Naive thymus-derived CD4-positive, alpha-beta T cell (primary cell): ENCODE measurements around the gene NOTO. TPM values are rescaled to one million over a fixed set of nuclear protein-coding genes. Genes with fewer than 3 reads are reported as not detected.

ENCODE experiments used
- ATAC-seq: fragments of 150-1000 bp; cut with Tn5 transposase; 2 replicates; pipeline ENCODE4 v1.10.0; 2021; ENCODE audit warnings: mild to moderate bottlenecking, moderate library complexity
- CTCF ChIA-PET: fragments of 350-600 bp; sonication (Branson Sonifier 250); formaldehyde crosslinking; loops from one replicate; lab custom pipeline; 2021; ENCODE audit warnings: antibody characterized with exemption; lab: Charles Lee
- POLR2A ChIA-PET: fragments of 350-600 bp; sonication (Branson Sonifier 250); formaldehyde crosslinking; loops from one replicate; lab custom pipeline; 2021; ENCODE audit warnings: antibody characterized with exemption, inconsistent platforms; lab: Charles Lee
- DNase-seq, 9 donors: peaks; one replicate each; pipeline versions ENCODE4 v3.0.0 to v3.0.0-alpha.2; 2020 to 2022; ENCODE audit warnings: mixed read lengths in 1 of 9
- H3K27ac ChIP-seq: one replicate; pipeline ENCODE4 v1.7.0; 2013; ENCODE audit warnings: mild to moderate bottlenecking, low read depth, low read length, moderate library complexity
- H3K27me3 ChIP-seq, 2 donors: one replicate each; pipeline ENCODE4 v1.7.0; 2013; ENCODE audit warnings: low read length in 2 of 2, mild to moderate bottlenecking in 2 of 2, moderate library complexity in 2 of 2; ENCODE audit not compliant: control insufficient read depth in 2 of 2, insufficient read depth in 2 of 2
- H3K36me3 ChIP-seq, 3 experiments: 1 replicate in 2 of 3; 2 replicates in 1 of 3; pipeline ENCODE4 v1.7.0; 2013; ENCODE audit warnings: low read length in 3 of 3, mild to moderate bottlenecking in 3 of 3, moderate library complexity in 1 of 3; ENCODE audit not compliant: insufficient read depth in 3 of 3, control insufficient read depth in 2 of 3
- H3K4me1 ChIP-seq, 2 donors: one replicate each; pipeline ENCODE4 v1.7.0; 2013; ENCODE audit warnings: low read length in 2 of 2, mild to moderate bottlenecking in 2 of 2, moderate library complexity in 1 of 2; ENCODE audit not compliant: control insufficient read depth in 2 of 2, insufficient read depth in 2 of 2
- H3K4me3 ChIP-seq: 2 replicates; pipeline ENCODE4 v1.7.0; 2013; ENCODE audit warnings: mild to moderate bottlenecking, low read length
- H3K9me3 ChIP-seq, 3 experiments: 1 replicate in 2 of 3; 2 replicates in 1 of 3; pipeline ENCODE4 v1.7.0; 2013; ENCODE audit warnings: low read length in 3 of 3; ENCODE audit not compliant: control insufficient read depth in 2 of 3
- H3K27ac Mint-ChIP-seq, 9 donors: one replicate each; pipeline ENCODE4 v1.8.0; 2020 to 2022; ENCODE audit warnings: mixed read lengths in 9 of 9, mild to moderate bottlenecking in 8 of 9, moderate library complexity in 5 of 9, inconsistent platforms in 2 of 9
- H3K27me3 Mint-ChIP-seq, 5 donors: one replicate each; pipeline ENCODE4 v1.8.0; 2021 to 2022; ENCODE audit warnings: mixed read lengths in 5 of 5, mild to moderate bottlenecking in 1 of 5
- H3K36me3 Mint-ChIP-seq, 5 donors: one replicate each; pipeline ENCODE4 v1.8.0; 2020 to 2022; ENCODE audit warnings: mixed read lengths in 5 of 5, mild to moderate bottlenecking in 3 of 5, inconsistent platforms in 1 of 5
- H3K4me1 Mint-ChIP-seq, 7 donors: one replicate each; pipeline ENCODE4 v1.8.0; 2020 to 2022; ENCODE audit warnings: mixed read lengths in 7 of 7, mild to moderate bottlenecking in 3 of 7, inconsistent platforms in 1 of 7
- H3K4me3 Mint-ChIP-seq, 10 donors: one replicate each; pipeline ENCODE4 v1.8.0; 2020 to 2022; ENCODE audit warnings: mild to moderate bottlenecking in 10 of 10, mixed read lengths in 10 of 10, moderate library complexity in 6 of 10, inconsistent platforms in 2 of 10
- H3K9me3 Mint-ChIP-seq, 11 donors: one replicate each; pipeline ENCODE4 v1.8.0; 2020 to 2022; ENCODE audit warnings: mixed read lengths in 11 of 11, mild to moderate bottlenecking in 4 of 11, inconsistent platforms in 1 of 11, moderate library complexity in 1 of 11
- intact Hi-C, 2 donors: fragments of 100-400 bp; cut with micrococcal nuclease; formaldehyde crosslinking; loops; one replicate each; pipeline ENCODE4 v1.15.1; 2023
- polyA plus RNA-seq, 2 donors: library from polyadenylated mRNA; unstranded; fragments of 300-500 nt; fragmentation: Illumina TruSeq; gene quantifications; one replicate each; pipeline ENCODE4 v1.2.3, GENCODE V29; 2021
- total RNA-seq, 6 experiments: library from RNA in 5 of 6; stranded (reverse) in 5 of 6; gene quantifications; 1 replicate in 5 of 6; 2 replicates in 1 of 6; pipeline ENCODE4 v1.2.3 and lab custom pipeline; 2021 to 2026

NOTO gene
- total and polyA plus RNA-seq, 7 experiments from 2014 or later: not detected

- H3K36me3 Mint-ChIP-seq: peaks cover 0 to 5% (median 0%) of the 10 kb centered on the region in 5 donors
- Histone ChIP-seq H3K27ac (peak within 1 kb of the TSS; percentile 74), H3K9me3 (no peaks in the 10 kb centered on the region), H3K36me3 (peaks cover 0 to 21% (median 3%) of the 10 kb centered on the region in 3 experiments), H3K27me3 (no peaks in the 10 kb centered on the region), H3K4me1 (peaks cover 14 to 18% of the 10 kb centered on the region in 2 donors), H3K4me3 (peak within 1 kb of the TSS; percentile 73)
- no peaks in the 10 kb centered on the region for H3K9me3 Mint-ChIP-seq
- peak within 1 kb of the TSS; percentile 79 to 99 (median 94) for H3K4me3 Mint-ChIP-seq
- ChIA-PET POLR2A (interaction anchor here (0.5 to 2.9 kb wide), 6 partner anchors 15 to 1996 kb away, joined by 3 to 34 read pairs (median 4); partner anchors contain the start of genes CCT7, PRADC1 and RAB11FIP5), CTCF (interaction anchor here (1.2 to 1.7 kb wide), 4 partner anchors 10 to 76 kb away, joined by 4 to 5 read pairs (median 5); no protein-coding TSS in a partner anchor)
- H3K4me1 Mint-ChIP-seq: peaks cover 16 to 44% (median 37%) of the 10 kb centered on the region in 7 donors
- peak; percentile 98 for ATAC-seq
- peak; percentile 83 to 93 (median 91) for DNase-seq
- intact Hi-C loops: loop anchor here (1.0 to 5.0 kb wide), 11 partner anchors 19 to 1987 kb away; partner anchors contain the start of genes ALMS1 (in 2 of the 2), SFXN5 (in 2 of the 2), CCT7 (in 1 of the 2) and PAIP2B (in 1 of the 2)
- peaks cover 0 to 3% (median 0%) of the 10 kb centered on the region in 5 donors for H3K27me3 Mint-ChIP-seq
- peak within 1 kb of the TSS; percentile 86 to 98 (median 96) for H3K27ac Mint-ChIP-seq
Measured at GRCh38 chr2:73214120-73215035, 12.0 kb downstream of the NOTO start, which contains the start of gene SMYD5. TSS of gene SMYD5 (plus strand) at chr2:73214245. CDS start at chr2:73214267, 22 bp downstream.

- peaks cover 16 to 44% (median 37%) of the 10 kb centered on the region in 7 donors for H3K4me1 Mint-ChIP-seq
- H3K9me3 ChIP-seq: no peaks in the 10 kb centered on the region
- no peak overlapping the region for H3K4me3 ChIP-seq
- H3K27me3 ChIP-seq: no peaks in the 10 kb centered on the region
- CTCF ChIA-PET: interaction anchor here (1.2 to 1.7 kb wide), 3 partner anchors 10 to 75 kb away, joined by 5 read pairs; no protein-coding TSS in a partner anchor
- POLR2A ChIA-PET: interaction anchor here (0.5 to 1.1 kb wide), 5 partner anchors 14 to 1997 kb away, joined by 3 to 5 read pairs (median 3); partner anchors contain the start of genes CCT7 and PRADC1
- H3K36me3 Mint-ChIP-seq: peaks cover 0 to 5% (median 0%) of the 10 kb centered on the region in 5 donors
- H3K4me1 ChIP-seq: peaks cover 14 to 18% of the 10 kb centered on the region in 2 donors
- DNase-seq (no peak), ATAC-seq (no peak)
- no peak overlapping the region for H3K27ac ChIP-seq
- H3K4me3 Mint-ChIP-seq: peak overlapping the region; percentile 79 to 99 (median 94)
- intact Hi-C loops: loop anchor here in 1 of 2 donors (2.0 kb wide), 1 partner anchor 76 kb away; no protein-coding TSS in a partner anchor
- no peaks in the 10 kb centered on the region for H3K9me3 Mint-ChIP-seq
- H3K36me3 ChIP-seq: peaks cover 0 to 30% (median 3%) of the 10 kb centered on the region in 3 experiments
- peak overlapping the region; percentile 25 to 98 (median 91) for H3K27ac Mint-ChIP-seq
- no peaks in the 10 kb centered on the region for H3K27me3 Mint-ChIP-seq
Measured at GRCh38 chr2:73215254-73215653, 12.9 kb downstream of the NOTO start.

GRCh38 chr2:73217160-73217559, 14.8 kb downstream of the NOTO start:
- CTCF ChIA-PET: no interaction called here

GRCh38 chr2:73217826-73218225, 15.5 kb downstream of the NOTO start:
- Histone ChIP-seq H3K36me3 (peaks cover 0 to 56% (median 18%) of the 10 kb centered on the region in 3 experiments), H3K27me3 (no peaks in the 10 kb centered on the region), H3K27ac (no peak overlapping the region), H3K4me3 (no peak overlapping the region), H3K4me1 (peaks cover 10 to 11% of the 10 kb centered on the region in 2 donors), H3K9me3 (no peaks in the 10 kb centered on the region)
- DNase-seq (no peak), ATAC-seq (no peak)
- no peaks in the 10 kb centered on the region for H3K27me3 Mint-ChIP-seq
- intact Hi-C loops: no loop called here
- ChIA-PET POLR2A (interaction anchor here (4.9 kb wide), 1 partner anchor 16 kb away, joined by 24 read pairs; the partner anchor contains the start of genes CCT7 and PRADC1), CTCF (no interaction called here)
- H3K4me1 Mint-ChIP-seq: peaks cover 16 to 38% (median 31%) of the 10 kb centered on the region in 7 donors
- peak overlapping the region in 1 of 10 donors; percentile 38 for H3K4me3 Mint-ChIP-seq
- H3K27ac Mint-ChIP-seq: no peak overlapping the region
- peaks cover 1 to 23% (median 5%) of the 10 kb centered on the region in 5 donors for H3K36me3 Mint-ChIP-seq
- H3K9me3 Mint-ChIP-seq: no peaks in the 10 kb centered on the region

More at GRCh38 chr2:73217160-73217559, 14.8 kb downstream of the NOTO start:
- POLR2A ChIA-PET: interaction anchor here (4.9 kb wide), 1 partner anchor 17 kb away, joined by 24 read pairs; the partner anchor contains the start of genes CCT7 and PRADC1
- H3K27me3 Mint-ChIP-seq: no peaks in the 10 kb centered on the region
- Histone ChIP-seq H3K27me3 (no peaks in the 10 kb centered on the region), H3K27ac (no peak overlapping the region), H3K4me1 (peaks cover 14 to 18% of the 10 kb centered on the region in 2 donors), H3K4me3 (no peak overlapping the region), H3K9me3 (no peaks in the 10 kb centered on the region), H3K36me3 (peaks cover 0 to 49% (median 15%) of the 10 kb centered on the region in 3 experiments)
- H3K9me3 Mint-ChIP-seq: no peaks in the 10 kb centered on the region
- H3K4me3 Mint-ChIP-seq: no peak overlapping the region
- ATAC-seq: no peak
- peak overlapping the region in 2 of 9 donors; percentile 17 to 32 for H3K27ac Mint-ChIP-seq
- H3K36me3 Mint-ChIP-seq: peaks cover 1 to 21% (median 4%) of the 10 kb centered on the region in 5 donors
- intact Hi-C loops: no loop called here
- no peak for DNase-seq
- H3K4me1 Mint-ChIP-seq: peaks cover 16 to 44% (median 36%) of the 10 kb centered on the region in 7 donors

DNA sequence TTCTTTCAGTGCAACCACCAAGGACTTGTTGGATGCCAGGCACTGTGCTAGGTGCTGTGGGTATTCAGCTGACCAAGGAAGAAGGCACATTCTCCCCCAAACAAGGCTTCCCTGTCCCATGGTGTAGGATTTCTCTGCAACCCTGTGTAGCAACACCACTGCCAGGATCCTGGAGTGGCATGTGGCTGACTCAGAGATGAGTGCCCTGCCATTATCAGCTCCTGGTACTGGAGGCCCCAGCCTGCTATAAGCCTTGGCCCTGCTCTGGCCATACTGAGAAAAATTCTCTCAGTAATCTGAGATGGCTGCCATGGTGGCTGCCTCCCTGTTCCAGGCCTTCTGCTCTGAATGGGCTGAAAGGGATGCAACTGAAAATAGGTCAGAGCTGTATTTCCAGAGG, 15.9 kb downstream of the NOTO start:
- H3K9me3 ChIP-seq: no peaks in the 10 kb centered on the region
- no peak overlapping the region for H3K4me3 ChIP-seq
- no peak for DNase-seq
- no peak overlapping the region for H3K4me3 Mint-ChIP-seq
- ChIA-PET CTCF (no interaction called here), POLR2A (interaction anchor here (4.9 kb wide), 1 partner anchor 16 kb away, joined by 24 read pairs; the partner anchor contains the start of genes CCT7 and PRADC1)
- H3K36me3 ChIP-seq: peaks cover 0 to 60% (median 20%) of the 10 kb centered on the region in 3 experiments
- H3K4me1 Mint-ChIP-seq: peaks cover 14 to 33% (median 26%) of the 10 kb centered on the region in 7 donors
- no peak for ATAC-seq
- intact Hi-C loops: no loop called here
- H3K27ac Mint-ChIP-seq: no peak overlapping the region
- no peak overlapping the region for H3K27ac ChIP-seq
- H3K27me3 ChIP-seq: no peaks in the 10 kb centered on the region
- peaks cover 1 to 23% (median 5%) of the 10 kb centered on the region in 5 donors for H3K36me3 Mint-ChIP-seq
- H3K4me1 ChIP-seq: peaks cover 5 to 7% of the 10 kb centered on the region in 2 donors
- H3K27me3 Mint-ChIP-seq: no peaks in the 10 kb centered on the region
- no peaks in the 10 kb centered on the region for H3K9me3 Mint-ChIP-seq

- no peaks in the 10 kb centered on the region for H3K27me3 ChIP-seq
- Mint-ChIP-seq H3K27me3 (no peaks in the 10 kb centered on the region), H3K36me3 (peaks cover 0 to 33% (median 5%) of the 10 kb centered on the region in 5 donors), H3K4me1 (peaks cover 0 to 5% (median 0%) of the 10 kb centered on the region in 7 donors), H3K4me3 (no peak overlapping the region), H3K9me3 (no peaks in the 10 kb centered on the region), H3K27ac (peak overlapping the region in 2 of 9 donors; percentile 12 to 69)
- no peaks in the 10 kb centered on the region for H3K4me1 ChIP-seq
- ATAC-seq: no peak
- intact Hi-C loops: no loop called here
- H3K27ac ChIP-seq: no peak overlapping the region
- peaks cover 0 to 98% (median 17%) of the 10 kb centered on the region in 3 experiments for H3K36me3 ChIP-seq
- POLR2A ChIA-PET: interaction anchor here (3.8 kb wide), 1 partner anchor 10 kb away, joined by 21 read pairs; the partner anchor contains the start of genes CCT7 and PRADC1
- no peak overlapping the region for H3K4me3 ChIP-seq
- DNase-seq: no peak
- CTCF ChIA-PET: interaction anchor here (1.3 kb wide), 1 partner anchor 9 kb away, joined by 3 read pairs; the partner anchor contains the start of gene PRADC1
- H3K9me3 ChIP-seq: no peaks in the 10 kb centered on the region
Measured at GRCh38 chr2:73223821-73224220, 21.4 kb downstream of the NOTO start.
